Esophagus muscularis mucosa (tissue), 4 donors: Measurements from ENCODE around the gene GARIN5B. TPM values are rescaled to one million over a fixed set of nuclear protein-coding genes. Genes with fewer than 3 reads are reported as not detected.
A peak's percentile ranks its signal among the peaks of the same experiment; 100 is the strongest.

Experiments
- DNase-seq: peaks from one replicate; pipeline ENCODE4 v3.0.0-alpha.2; 2017; ENCODE audit errors: extremely low spot score
- H3K27ac ChIP-seq, 4 donors: fragments of 200-600 bp; sonication (generic); replicated peaks in 1 of 4; 1 replicate in 3 of 4; 2 replicates in 1 of 4; pipeline ENCODE4 v1.5.1; 2016 to 2019; ENCODE audit warnings: mild to moderate bottlenecking in 1 of 4
- H3K27me3 ChIP-seq, 4 donors: fragments of 200-600 bp; sonication (generic); one replicate each; pipeline versions ENCODE4 v1.5.1 to v1.6.0; 2016 to 2019
- H3K36me3 ChIP-seq, 4 donors: fragments of 200-600 bp; sonication (generic); one replicate each; pipeline ENCODE4 v1.5.1; 2016 to 2019
- H3K4me1 ChIP-seq, 4 donors: fragments of 200-600 bp; sonication (generic); one replicate each; pipeline ENCODE4 v1.5.1; 2016 to 2019
- H3K4me3 ChIP-seq, 4 donors: fragments of 200-600 bp; sonication (generic); 1 replicate in 2 of 4; 2 replicates in 2 of 4; pipeline ENCODE4 v1.5.1; 2016 to 2019; ENCODE audit warnings: mild to moderate bottlenecking in 4 of 4, moderate library complexity in 1 of 4
- H3K9me3 ChIP-seq, 4 donors: fragments of 200-600 bp; sonication (generic); 1 replicate in 3 of 4; 2 replicates in 1 of 4; pipeline ENCODE4 v1.5.1; 2016 to 2019
- EP300 ChIP-seq: sonication (generic); formaldehyde crosslinking; IDR thresholded peaks from one replicate; pipeline ENCODE4 v1.6.1; 2017; ENCODE audit warnings: antibody characterized with exemption
- POLR2A ChIP-seq: fragments of 450-650 bp; IDR thresholded peaks from one replicate; pipeline ENCODE4 v1.6.1; 2017; ENCODE audit warnings: antibody characterized with exemption, moderate library complexity, mild to moderate bottlenecking, low read depth
- POLR2AphosphoS5 ChIP-seq, 2 donors: sonication (generic); formaldehyde crosslinking; IDR thresholded peaks; one replicate each; pipeline ENCODE4 v1.6.1; 2017; ENCODE audit warnings: antibody characterized with exemption in 2 of 2
- WGBS: methylation state at CpG from one replicate; pipeline ENCODE4 v1.1.5; 2018; 5-methylcytosine and 5-hydroxymethylcytosine counted together
- intact Hi-C: fragments of 100-400 bp; cut with DNase I; formaldehyde crosslinking; loops from one replicate; pipeline ENCODE4 v1.15.1; 2023
- total RNA-seq, 4 donors: library from RNA; depleted of rRNA; stranded (reverse); fragments of >200 nt; gene quantifications; one replicate each; pipeline versions ENCODE4 v1.1.0 to v1.2.1, GENCODE V29; 2016
- TF ChIP-seq, protein P1 (sequence below), 3 experiments: fragments of 200-600 bp in 2 of 3; fragments of 450-650 bp in 1 of 3; sonication (generic) in 2 of 3; IDR thresholded peaks; one replicate each; pipeline ENCODE4 v1.5.1; 2017 to 2019; ENCODE audit warnings: antibody characterized with exemption in 3 of 3, mild to moderate bottlenecking in 2 of 3, moderate library complexity in 1 of 3

The GARIN5B gene
- total RNA-seq, 4 donors from 2014 or later = not detected

DNA sequence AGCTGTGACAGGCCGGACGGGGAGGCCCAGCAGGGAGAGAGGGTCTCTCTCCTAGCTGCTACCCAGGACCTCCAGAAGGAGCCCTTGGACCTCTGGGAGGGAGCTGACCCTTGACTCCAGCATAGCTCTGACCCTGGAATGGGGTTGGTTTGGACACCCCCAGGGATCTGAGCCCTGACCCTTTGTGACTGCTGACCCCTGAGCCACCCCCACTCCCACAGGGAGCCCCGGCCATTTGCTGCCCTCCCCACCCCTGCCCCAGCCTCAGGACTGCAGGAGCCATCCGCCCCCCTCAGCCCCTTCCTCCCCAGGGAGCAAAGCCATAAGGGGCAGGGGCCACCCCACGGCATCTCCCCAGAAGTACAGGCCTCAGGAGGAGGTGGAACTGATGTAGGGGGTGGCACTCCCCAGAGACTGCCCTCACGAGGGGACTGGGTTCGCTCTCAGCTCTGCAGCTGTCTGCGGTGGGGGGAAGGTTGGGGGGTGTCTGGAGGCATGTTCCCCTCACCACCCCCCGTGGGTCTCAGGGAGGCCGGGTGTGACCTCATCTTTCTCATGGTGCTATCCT, 15.5 kb downstream of the GARIN5B start:
- intact Hi-C loops = no loop called here
- DNase-seq = no peak
- Histone ChIP-seq H3K9me3 (no peaks in the 10 kb centered on the region), H3K27ac (no peak overlapping the region), H3K27me3 (peaks cover 0 to 36% (median 21%) of the 10 kb centered on the region in 4 donors), H3K4me1 (peaks cover 3 to 20% (median 11%) of the 10 kb centered on the region in 4 donors), H3K4me3 (no peak overlapping the region), H3K36me3 (peaks cover 0 to 47% (median 29%) of the 10 kb centered on the region in 4 donors)
- 74% methylated on average over 4 of the region's 10 CpGs for WGBS
- TF ChIP-seq POLR2AphosphoS5 (IDR thresholded peaks at IDR 0.05) (no peak), EP300 (no peak), POLR2A (no peak)
- TF ChIP-seq, protein P1, sequence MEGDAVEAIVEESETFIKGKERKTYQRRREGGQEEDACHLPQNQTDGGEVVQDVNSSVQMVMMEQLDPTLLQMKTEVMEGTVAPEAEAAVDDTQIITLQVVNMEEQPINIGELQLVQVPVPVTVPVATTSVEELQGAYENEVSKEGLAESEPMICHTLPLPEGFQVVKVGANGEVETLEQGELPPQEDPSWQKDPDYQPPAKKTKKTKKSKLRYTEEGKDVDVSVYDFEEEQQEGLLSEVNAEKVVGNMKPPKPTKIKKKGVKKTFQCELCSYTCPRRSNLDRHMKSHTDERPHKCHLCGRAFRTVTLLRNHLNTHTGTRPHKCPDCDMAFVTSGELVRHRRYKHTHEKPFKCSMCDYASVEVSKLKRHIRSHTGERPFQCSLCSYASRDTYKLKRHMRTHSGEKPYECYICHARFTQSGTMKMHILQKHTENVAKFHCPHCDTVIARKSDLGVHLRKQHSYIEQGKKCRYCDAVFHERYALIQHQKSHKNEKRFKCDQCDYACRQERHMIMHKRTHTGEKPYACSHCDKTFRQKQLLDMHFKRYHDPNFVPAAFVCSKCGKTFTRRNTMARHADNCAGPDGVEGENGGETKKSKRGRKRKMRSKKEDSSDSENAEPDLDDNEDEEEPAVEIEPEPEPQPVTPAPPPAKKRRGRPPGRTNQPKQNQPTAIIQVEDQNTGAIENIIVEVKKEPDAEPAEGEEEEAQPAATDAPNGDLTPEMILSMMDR (IDR thresholded peaks at IDR 0.05) = no peak

DNA sequence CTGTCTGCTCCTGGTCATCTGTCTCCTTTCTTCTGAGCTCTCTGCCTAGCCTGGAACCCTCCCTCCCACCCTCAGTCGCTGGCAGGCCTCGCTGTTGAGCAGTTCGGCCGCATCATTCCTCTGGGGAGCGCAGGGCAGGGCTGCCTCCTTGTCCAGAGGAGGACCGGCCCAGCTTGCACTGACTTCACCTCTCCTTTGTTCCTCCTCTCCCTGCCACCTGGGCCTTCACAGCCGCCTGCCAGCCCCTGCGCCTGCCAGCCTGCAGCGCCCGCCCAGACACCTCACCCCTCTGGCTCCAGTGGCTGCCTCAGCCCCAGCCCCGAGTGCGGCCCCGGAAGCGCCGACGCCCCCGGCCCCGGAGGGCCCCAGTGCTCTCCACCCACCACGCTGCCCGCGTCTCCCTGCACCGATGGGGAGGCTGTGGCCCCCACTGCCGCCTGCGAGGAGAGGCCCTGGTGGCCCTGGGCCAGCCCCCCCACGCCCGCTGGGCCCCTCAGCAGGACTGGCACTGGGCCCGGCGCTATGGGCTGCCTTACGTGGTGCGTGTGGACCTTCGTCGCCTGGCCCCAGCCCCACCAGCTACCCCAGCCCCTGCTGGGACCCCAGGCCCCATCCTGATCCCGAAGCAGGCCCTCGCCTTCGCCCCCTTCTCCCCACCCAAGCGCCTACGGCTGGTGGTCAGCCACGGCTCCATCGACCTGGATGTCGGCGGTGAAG, 16.2 kb downstream of the GARIN5B start:
- DNase-seq = no peak

DNA sequence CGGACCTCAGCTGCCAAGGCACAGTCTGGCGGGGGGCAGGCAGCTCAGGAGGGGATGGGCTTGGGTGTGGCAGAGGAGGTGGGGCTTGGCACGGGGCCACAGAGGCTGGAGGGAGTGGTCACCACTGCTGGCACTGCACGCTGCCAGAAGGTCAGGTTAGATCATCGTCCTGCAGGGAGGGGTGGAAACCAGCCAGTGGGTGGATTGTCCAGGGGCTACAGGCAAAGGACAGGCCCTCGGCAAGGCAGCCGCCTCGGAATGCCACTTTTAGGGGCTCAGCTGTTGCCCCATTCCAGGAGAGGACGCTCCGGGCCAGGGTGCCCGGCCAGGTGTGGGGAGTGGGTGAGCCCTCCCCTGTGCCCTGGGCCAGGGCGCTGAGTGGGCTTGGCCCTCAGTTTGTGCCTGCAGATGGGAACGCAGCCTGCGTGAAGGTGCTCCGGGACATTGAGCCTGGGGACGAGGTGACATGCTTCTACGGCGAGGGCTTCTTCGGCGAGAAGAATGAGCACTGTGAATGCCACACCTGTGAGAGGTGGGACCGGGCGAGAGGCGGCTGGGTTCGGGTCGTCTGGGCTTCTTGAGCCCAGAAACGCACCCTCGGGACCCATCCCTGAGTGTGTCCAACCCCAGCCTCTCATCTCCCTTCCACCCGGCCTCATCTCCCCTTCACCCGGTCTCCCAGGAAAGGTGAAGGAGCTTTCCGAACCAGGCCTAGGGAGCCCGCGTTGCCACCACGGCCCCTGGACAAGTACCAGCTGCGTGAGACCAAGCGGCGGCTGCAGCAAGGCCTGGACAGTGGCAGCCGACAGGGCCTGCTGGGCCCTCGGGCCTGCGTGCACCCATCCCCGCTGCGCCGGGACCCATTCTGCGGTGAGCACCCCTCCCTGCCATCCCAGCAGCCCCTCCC, 17.0 kb downstream of the GARIN5B start:
- H3K27me3 ChIP-seq = peaks cover 0 to 22% (median 7%) of the 10 kb centered on the region in 4 donors
- 88% methylated on average over 26 of the region's 43 CpGs for WGBS
- H3K9me3 ChIP-seq = no peaks in the 10 kb centered on the region
- H3K36me3 ChIP-seq = peaks cover 0 to 54% (median 36%) of the 10 kb centered on the region in 4 donors
- intact Hi-C loops = no loop called here
- no peak for DNase-seq
- peak overlapping the region in 1 of 4 donors; percentile 21 for H3K27ac ChIP-seq
- peaks cover 8 to 33% (median 20%) of the 10 kb centered on the region in 4 donors for H3K4me1 ChIP-seq
- H3K4me3 ChIP-seq = no peak overlapping the region
- no peak for TF ChIP-seq EP300
- no peak for TF ChIP-seq POLR2A
- TF ChIP-seq, protein P1 (IDR thresholded peaks at IDR 0.05) = no peak
- TF ChIP-seq POLR2AphosphoS5 (IDR thresholded peaks at IDR 0.05) = no peak

More for the DNA sequence above, 16.2 kb downstream of the GARIN5B start:
- Histone ChIP-seq H3K4me3 (no peak overlapping the region), H3K27me3 (peaks cover 0 to 30% (median 14%) of the 10 kb centered on the region in 4 donors), H3K36me3 (peaks cover 0 to 53% (median 36%) of the 10 kb centered on the region in 4 donors), H3K9me3 (no peaks in the 10 kb centered on the region), H3K27ac (peak overlapping the region in 1 of 4 donors; percentile 6), H3K4me1 (peaks cover 3 to 25% (median 12%) of the 10 kb centered on the region in 4 donors)
- TF ChIP-seq POLR2A = no peak
- TF ChIP-seq, protein P1 (IDR thresholded peaks at IDR 0.05) = no peak
- TF ChIP-seq POLR2AphosphoS5 (IDR thresholded peaks at IDR 0.05) = no peak
- no peak for TF ChIP-seq EP300
- 94% methylated on average over 6 of the region's 41 CpGs for WGBS
- intact Hi-C loops = no loop called here

DNA sequence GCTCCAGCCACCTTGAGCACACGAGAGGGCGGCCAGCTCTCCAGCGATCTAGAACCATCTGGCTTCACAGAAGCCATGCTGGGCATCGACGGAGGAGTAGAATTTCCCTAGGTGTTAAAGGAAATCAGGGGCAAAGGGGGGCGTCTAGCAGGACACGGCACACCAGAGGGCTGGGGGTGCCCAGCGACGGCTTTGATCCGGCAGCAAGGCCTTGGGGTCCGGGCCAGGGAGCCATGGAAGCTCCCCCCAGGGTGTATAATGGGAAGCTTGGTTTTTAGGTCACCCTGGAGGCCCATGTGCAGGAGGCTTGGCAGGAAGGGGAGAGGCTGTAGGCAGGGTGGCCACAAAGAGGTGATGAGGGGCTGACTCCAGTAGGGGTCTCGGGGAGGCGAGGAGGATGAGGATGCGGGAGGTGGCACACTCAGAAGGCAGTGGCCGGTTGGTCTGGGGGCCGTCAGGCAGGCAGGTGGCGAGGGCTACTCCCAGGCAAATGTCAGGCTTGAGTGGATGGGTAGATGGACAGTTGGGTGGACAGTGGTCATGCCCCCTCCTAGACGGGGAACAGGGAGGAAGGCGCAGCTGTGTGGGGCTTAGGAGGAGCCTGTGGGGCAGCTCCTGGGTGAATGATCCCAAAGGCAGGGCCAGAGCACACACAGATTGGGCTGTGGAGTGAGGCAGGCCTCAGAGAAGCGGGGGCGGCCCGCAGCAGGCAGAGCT, 17.8 kb downstream of the GARIN5B start:
- no peak for DNase-seq
- 84% methylated on average over 17 of the region's 22 CpGs for WGBS
- Histone ChIP-seq H3K36me3 (peaks cover 0 to 54% (median 36%) of the 10 kb centered on the region in 4 donors), H3K4me3 (no peak overlapping the region), H3K4me1 (peaks cover 17 to 41% (median 28%) of the 10 kb centered on the region in 4 donors), H3K27me3 (peaks cover 0 to 14% (median 2%) of the 10 kb centered on the region in 4 donors), H3K27ac (no peak overlapping the region), H3K9me3 (no peaks in the 10 kb centered on the region)
- TF ChIP-seq POLR2A = no peak
- no peak for TF ChIP-seq POLR2AphosphoS5 (IDR thresholded peaks at IDR 0.05)
- TF ChIP-seq EP300 = no peak
- TF ChIP-seq, protein P1 (IDR thresholded peaks at IDR 0.05) = no peak
- intact Hi-C loops = no loop called here
